Neural progenitor cell (in vitro differentiated cells): ENCODE data around the gene TMEM260.

Source experiments
- CTCF ChIP-seq: fragments of 200-600 bp; sonication (generic); IDR thresholded peaks from 2 replicates; pipeline ENCODE4 v1.5.1; 2017; ENCODE audit warnings: antibody characterized with exemption, mild to moderate bottlenecking
- EZH2 ChIP-seq: fragments of 200-600 bp; sonication (generic); IDR thresholded peaks from 2 replicates; pipeline ENCODE4 v1.6.1; 2017; ENCODE audit warnings: antibody characterized with exemption, mild to moderate bottlenecking, moderate library complexity
- EZH2phosphoT487 ChIP-seq: fragments of 200-600 bp; sonication (generic); IDR thresholded peaks from 2 replicates; pipeline ENCODE4 v1.6.1; 2017; ENCODE audit warnings: antibody characterized with exemption

- no peak for TF ChIP-seq CTCF
- TF ChIP-seq EZH2: no peak
- TF ChIP-seq EZH2phosphoT487: no peak
These were observed 37.5 kb downstream of the TMEM260 start for GRCh38 chr14:56617084-56617483.
